ENCODE results near the gene IL4I1.

IL4I1 gene

GRCh38 chr19:49846408-49846807 is 50.3 kb downstream of the IL4I1 start:
- H3K36me3 ChIP-seq = no peaks in the 10 kb centered on the region; the same call in 1 of the 2 replicates
- no peak overlapping the region for H3K4me3 ChIP-seq (ENCODE audit: low read depth, low read length)
- TF ChIP-seq CTCF (IDR thresholded peaks at IDR 0.05; ENCODE audit: low read depth, low read length) = no peak
- DNase-seq = no peak
- H3K9me3 ChIP-seq (ENCODE audit: severe bottlenecking) = no peaks in the 10 kb centered on the region
- no peaks in the 10 kb centered on the region for H3K27me3 ChIP-seq (ENCODE audit: insufficient read depth, low read depth, severe bottlenecking)
- H3K27ac ChIP-seq = no peak overlapping the region

GRCh38 chr19:49845414-49845813 is 51.3 kb downstream of the IL4I1 start:
- no peaks in the 10 kb centered on the region for H3K27me3 ChIP-seq (ENCODE audit: insufficient read depth, low read depth, severe bottlenecking)
- H3K36me3 ChIP-seq = peaks cover 7% of the 10 kb centered on the region
- no peak for DNase-seq
- no peak overlapping the region for H3K27ac ChIP-seq
- H3K4me3 ChIP-seq (ENCODE audit: low read depth, low read length) = no peak overlapping the region
- no peaks in the 10 kb centered on the region for H3K9me3 ChIP-seq (ENCODE audit: severe bottlenecking)
- TF ChIP-seq CTCF (IDR thresholded peaks at IDR 0.05; ENCODE audit: low read depth, low read length) = no peak

GRCh38 chr19:49844138-49845095 is 52.3 kb downstream of the IL4I1 start:
- no peak overlapping the region for H3K4me3 ChIP-seq (ENCODE audit: low read depth, low read length)
- no peak for DNase-seq
- peaks cover 17% of the 10 kb centered on the region for H3K36me3 ChIP-seq
- no peaks in the 10 kb centered on the region for H3K9me3 ChIP-seq (ENCODE audit: severe bottlenecking)
- no peak for TF ChIP-seq CTCF (IDR thresholded peaks at IDR 0.05; ENCODE audit: low read depth, low read length)
- H3K27me3 ChIP-seq (ENCODE audit: insufficient read depth, low read depth, severe bottlenecking) = no peaks in the 10 kb centered on the region
- no peak overlapping the region for H3K27ac ChIP-seq

GRCh38 chr19:49843265-49843664 is 53.4 kb downstream of the IL4I1 start:
- TF ChIP-seq CTCF (IDR thresholded peaks at IDR 0.05; ENCODE audit: low read depth, low read length) = no peak
- H3K4me3 ChIP-seq (ENCODE audit: low read depth, low read length) = no peak overlapping the region
- no peak for DNase-seq
- H3K36me3 ChIP-seq = peaks cover 29% of the 10 kb centered on the region
- no peaks in the 10 kb centered on the region for H3K27me3 ChIP-seq (ENCODE audit: insufficient read depth, low read depth, severe bottlenecking)
- H3K27ac ChIP-seq = no peak overlapping the region
- no peaks in the 10 kb centered on the region for H3K9me3 ChIP-seq (ENCODE audit: severe bottlenecking)

GRCh38 chr19:49840736-49841249 is 55.9 kb downstream of the IL4I1 start:
- H3K9me3 ChIP-seq (ENCODE audit: severe bottlenecking) = no peaks in the 10 kb centered on the region
- TF ChIP-seq CTCF (IDR thresholded peaks at IDR 0.05; ENCODE audit: low read depth, low read length) = no peak
- peaks cover 53% of the 10 kb centered on the region for H3K36me3 ChIP-seq
- DNase-seq = no peak
- H3K27ac ChIP-seq = no peak overlapping the region
- no peaks in the 10 kb centered on the region for H3K27me3 ChIP-seq (ENCODE audit: insufficient read depth, low read depth, severe bottlenecking)
- H3K4me3 ChIP-seq (ENCODE audit: low read depth, low read length) = no peak overlapping the region
